Measurements from ENCODE around the gene FOCAD. TPM values are rescaled to one million over a fixed set of nuclear protein-coding genes. Genes with fewer than 3 reads are reported as not detected.

FOCAD gene
- total RNA-seq, 4 donors from 2014 or later, result 49.3 to 139 (median 92.8) TPM

DNA sequence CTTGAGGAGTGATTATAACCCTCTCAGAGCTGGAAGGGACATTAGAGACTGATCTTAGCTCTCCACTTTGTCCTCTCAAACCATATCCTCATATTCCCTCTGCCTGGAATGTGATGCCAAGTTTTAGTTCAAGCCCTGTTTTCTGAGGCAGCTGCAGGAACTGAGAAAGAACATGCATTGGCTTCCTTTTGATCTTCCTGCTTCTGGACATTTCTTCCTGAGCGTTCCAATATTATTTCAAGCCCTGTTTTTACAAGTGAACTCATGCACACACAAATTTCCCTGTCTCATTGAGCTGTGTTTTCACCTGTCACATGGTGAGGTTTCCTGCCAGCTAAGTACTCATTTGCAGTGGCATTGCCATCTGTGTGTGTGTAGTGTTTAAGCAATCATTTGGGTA is 17.0 kb downstream of the FOCAD start:
- WGBS, 2 donors, result 3 to 8% methylated on average over 1 of the region's 1 CpG
- peak; percentile 67 to 68 for DNase-seq
- Histone ChIP-seq H3K9me3 (no peaks in the 10 kb centered on the region), H3K4me3 (replicated peaks in 1 of 3) (no peak overlapping the region), H3K36me3 (no peaks in the 10 kb centered on the region), H3K27me3 (no peaks in the 10 kb centered on the region), H3K27ac (peak overlapping the region; percentile 52 to 90 (median 79)), H3K4me1 (peaks cover 9 to 36% of the 10 kb centered on the region in 2 donors)
- TF ChIP-seq POLR2A (IDR thresholded peaks at IDR 0.05), result peak in 1 of 2 donors; percentile 14
- TF ChIP-seq, protein P1, sequence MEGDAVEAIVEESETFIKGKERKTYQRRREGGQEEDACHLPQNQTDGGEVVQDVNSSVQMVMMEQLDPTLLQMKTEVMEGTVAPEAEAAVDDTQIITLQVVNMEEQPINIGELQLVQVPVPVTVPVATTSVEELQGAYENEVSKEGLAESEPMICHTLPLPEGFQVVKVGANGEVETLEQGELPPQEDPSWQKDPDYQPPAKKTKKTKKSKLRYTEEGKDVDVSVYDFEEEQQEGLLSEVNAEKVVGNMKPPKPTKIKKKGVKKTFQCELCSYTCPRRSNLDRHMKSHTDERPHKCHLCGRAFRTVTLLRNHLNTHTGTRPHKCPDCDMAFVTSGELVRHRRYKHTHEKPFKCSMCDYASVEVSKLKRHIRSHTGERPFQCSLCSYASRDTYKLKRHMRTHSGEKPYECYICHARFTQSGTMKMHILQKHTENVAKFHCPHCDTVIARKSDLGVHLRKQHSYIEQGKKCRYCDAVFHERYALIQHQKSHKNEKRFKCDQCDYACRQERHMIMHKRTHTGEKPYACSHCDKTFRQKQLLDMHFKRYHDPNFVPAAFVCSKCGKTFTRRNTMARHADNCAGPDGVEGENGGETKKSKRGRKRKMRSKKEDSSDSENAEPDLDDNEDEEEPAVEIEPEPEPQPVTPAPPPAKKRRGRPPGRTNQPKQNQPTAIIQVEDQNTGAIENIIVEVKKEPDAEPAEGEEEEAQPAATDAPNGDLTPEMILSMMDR (IDR thresholded peaks at IDR 0.05), result no peak
- intact Hi-C loops (cut with DNase I), result no loop called here

DNA sequence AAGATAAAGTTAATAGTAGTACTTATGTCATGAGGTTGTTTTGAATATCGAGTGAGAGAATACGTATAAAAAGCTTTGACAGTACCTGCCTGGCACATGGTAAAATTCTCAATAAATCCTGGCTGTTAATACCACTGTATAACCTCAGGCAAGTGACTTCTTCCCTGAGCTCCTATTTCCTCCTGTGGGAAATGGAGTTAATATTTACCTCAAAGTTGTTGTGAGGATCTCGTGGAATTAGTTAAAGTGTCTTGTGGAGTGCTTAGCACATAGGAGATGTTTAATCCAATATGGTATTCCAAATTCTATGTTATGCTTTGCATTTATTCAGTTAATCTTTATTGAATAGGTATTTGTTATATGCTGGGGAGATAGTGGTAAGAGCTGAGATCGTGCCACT is 18.5 kb downstream of the FOCAD start:
- intact Hi-C loops (cut with DNase I), result no loop called here
- Histone ChIP-seq H3K4me3 (replicated peaks in 1 of 3) (no peak overlapping the region), H3K27ac (peak overlapping the region; percentile 23 to 79 (median 26)), H3K4me1 (peaks cover 9 to 36% of the 10 kb centered on the region in 2 donors), H3K9me3 (no peaks in the 10 kb centered on the region), H3K36me3 (no peaks in the 10 kb centered on the region), H3K27me3 (no peaks in the 10 kb centered on the region)
- no peak for TF ChIP-seq POLR2A (IDR thresholded peaks at IDR 0.05)
- TF ChIP-seq, protein P1 (IDR thresholded peaks at IDR 0.05), result no peak
- WGBS, 2 donors, result 68 to 69% methylated on average over 4 of the region's 4 CpGs
- no peak for DNase-seq

DNA sequence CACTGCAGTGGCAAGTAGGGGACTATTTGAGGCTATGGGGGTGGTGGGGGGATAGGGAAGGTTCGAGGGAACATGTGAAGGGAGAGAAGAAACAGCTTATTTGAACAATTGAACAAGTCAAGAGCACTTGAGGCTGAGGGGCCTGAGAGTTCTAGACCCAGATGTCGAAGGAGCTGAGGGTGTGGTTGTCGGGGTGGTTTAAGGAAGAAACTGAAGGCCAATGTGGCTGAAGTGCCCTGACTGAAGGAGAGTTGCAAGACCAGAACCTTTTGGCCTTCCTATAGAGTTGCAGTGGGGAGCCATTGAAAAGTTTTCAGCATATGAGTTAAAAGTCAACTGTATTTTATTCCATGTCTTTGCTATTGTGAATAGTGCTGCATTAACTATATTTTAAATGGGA is 19.1 kb downstream of the FOCAD start:
- Histone ChIP-seq H3K4me3 (replicated peaks in 1 of 3) (no peak overlapping the region), H3K27ac (peak overlapping the region; percentile 23 to 33 (median 26)), H3K9me3 (no peaks in the 10 kb centered on the region), H3K27me3 (no peaks in the 10 kb centered on the region), H3K4me1 (peaks cover 9 to 36% of the 10 kb centered on the region in 2 donors), H3K36me3 (no peaks in the 10 kb centered on the region)
- whole genome bisulfite sequencing, 2 donors, result 41 to 55% methylated on average over 3 of the region's 3 CpGs
- DNase-seq, result no peak
- TF ChIP-seq, protein P1 (IDR thresholded peaks at IDR 0.05), result no peak
- TF ChIP-seq POLR2A (IDR thresholded peaks at IDR 0.05), result no peak
- intact Hi-C loops (cut with DNase I), result no loop called here

DNA sequence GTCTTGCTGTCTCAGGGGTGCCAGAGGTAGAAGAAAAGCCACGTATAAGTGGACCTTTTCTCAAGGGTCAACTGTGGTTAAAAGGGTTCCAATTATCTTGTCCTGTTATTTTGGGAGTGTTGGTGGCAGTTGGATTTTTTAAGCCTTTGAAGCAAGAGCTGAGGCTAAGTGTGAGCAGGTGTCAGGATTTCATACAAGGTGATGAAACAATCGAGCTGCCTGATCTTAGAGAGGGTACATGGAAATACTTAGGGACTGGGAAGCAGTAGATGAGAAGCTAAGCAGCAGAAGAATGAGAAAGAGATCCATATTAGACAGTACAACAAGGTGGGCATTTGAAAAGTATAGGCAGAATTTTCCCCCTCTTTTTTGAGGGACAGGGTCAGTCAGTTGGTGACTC is 23.6 kb downstream of the FOCAD start:
- Histone ChIP-seq H3K27me3 (no peaks in the 10 kb centered on the region), H3K36me3 (no peaks in the 10 kb centered on the region), H3K4me3 (replicated peaks in 1 of 3) (no peak overlapping the region), H3K27ac (no peak overlapping the region), H3K9me3 (no peaks in the 10 kb centered on the region), H3K4me1 (peaks cover 0 to 8% of the 10 kb centered on the region in 2 donors)
- TF ChIP-seq, protein P1 (IDR thresholded peaks at IDR 0.05), result no peak
- no peak for TF ChIP-seq POLR2A (IDR thresholded peaks at IDR 0.05)
- intact Hi-C loops (cut with DNase I), result no loop called here
- DNase-seq, result no peak
- WGBS, 2 donors, result 94 to 95% methylated on average over 2 of the region's 2 CpGs

DNA sequence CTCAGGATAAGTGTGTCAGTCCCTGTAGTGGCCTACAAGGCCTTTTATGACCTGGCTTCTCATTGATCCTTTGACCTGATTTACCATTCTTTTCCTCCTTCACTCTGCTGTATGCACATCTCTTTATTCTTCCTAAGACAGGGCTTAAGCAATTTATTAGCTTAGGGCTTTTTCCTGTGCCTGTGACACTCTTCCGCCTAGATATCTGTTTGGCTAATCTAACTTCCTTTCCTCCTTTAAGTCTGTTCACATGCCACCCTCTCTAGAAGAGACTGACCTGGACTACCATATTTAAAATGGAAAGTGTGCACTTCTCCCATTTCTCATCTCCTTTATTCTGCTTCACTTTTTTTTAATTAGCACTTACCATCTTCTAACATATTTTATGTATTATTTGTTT is 29.1 kb downstream of the FOCAD start:
- intact Hi-C loops (cut with DNase I), result no loop called here
- TF ChIP-seq, protein P1 (IDR thresholded peaks at IDR 0.05), result no peak
- TF ChIP-seq POLR2A (IDR thresholded peaks at IDR 0.05), result no peak
- H3K9me3 ChIP-seq, result no peaks in the 10 kb centered on the region

More for the DNA sequence above, 29.1 kb downstream of the FOCAD start:
- H3K4me3 ChIP-seq (replicated peaks in 1 of 3), result no peak overlapping the region
- no peak for DNase-seq
- peaks cover 7 to 12% of the 10 kb centered on the region in 2 donors for H3K4me1 ChIP-seq
- H3K27me3 ChIP-seq, result no peaks in the 10 kb centered on the region
- H3K36me3 ChIP-seq, result no peaks in the 10 kb centered on the region
- WGBS, 2 donors, result 85 to 86% methylated on average over 1 of the region's 1 CpG
- no peak overlapping the region for H3K27ac ChIP-seq
